GM13977 (cell line): ENCODE results near the gene PPP1R15B.

Source experiments
- DNase-seq: peaks from one replicate; pipeline ENCODE4 v3.0.0; 2012; ENCODE audit warnings: low spot score
- in situ Hi-C: fragments of 300-500 bp; cut with MboI; formaldehyde crosslinking; loops from one replicate; pipeline ENCODE4 v1.12.0; 2022; ENCODE audit warnings: low sequenced_read_pairs, low pct_unique_long_range_greater_than_20kb, mixed read lengths, inconsistent platforms; ENCODE audit not compliant: unreplicated experiment
- TF ChIP-seq, protein P1 (sequence below): IDR thresholded peaks from 2 replicates; pipeline ENCODE4 v1.5.1; 2012; ENCODE audit warnings: mild to moderate bottlenecking, control low read depth; ENCODE audit not compliant: insufficient read depth; ENCODE audit errors: extremely low read depth, missing control alignments

Gene PPP1R15B

DNA sequence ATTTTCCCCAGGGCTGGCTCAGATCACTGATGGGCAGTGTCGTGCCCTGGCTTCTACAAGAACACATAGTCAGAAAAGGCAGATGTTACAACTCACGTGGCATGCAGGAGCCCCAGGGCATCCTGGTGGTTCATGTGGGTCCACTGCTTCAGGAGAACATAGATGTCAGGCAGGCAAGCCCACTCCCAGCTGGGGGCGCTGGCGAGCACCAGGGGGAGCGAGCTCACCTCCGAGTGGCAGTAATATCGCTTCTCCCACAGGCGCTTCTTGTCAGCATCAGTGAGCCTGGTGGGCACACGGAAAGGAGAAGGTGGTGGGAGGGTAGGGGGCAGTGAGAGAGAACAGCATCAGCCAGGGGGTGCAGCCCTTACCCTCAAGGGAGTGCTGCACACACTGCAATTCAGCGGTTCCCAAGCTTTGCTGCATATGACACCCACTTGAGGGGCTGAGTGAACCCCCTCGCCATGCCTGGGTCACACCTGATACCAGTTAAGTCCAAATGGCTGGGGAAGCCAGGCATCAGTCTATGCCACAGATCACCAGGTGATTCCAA, 34.3 kb upstream of the PPP1R15B start:
- TF ChIP-seq, protein P1, sequence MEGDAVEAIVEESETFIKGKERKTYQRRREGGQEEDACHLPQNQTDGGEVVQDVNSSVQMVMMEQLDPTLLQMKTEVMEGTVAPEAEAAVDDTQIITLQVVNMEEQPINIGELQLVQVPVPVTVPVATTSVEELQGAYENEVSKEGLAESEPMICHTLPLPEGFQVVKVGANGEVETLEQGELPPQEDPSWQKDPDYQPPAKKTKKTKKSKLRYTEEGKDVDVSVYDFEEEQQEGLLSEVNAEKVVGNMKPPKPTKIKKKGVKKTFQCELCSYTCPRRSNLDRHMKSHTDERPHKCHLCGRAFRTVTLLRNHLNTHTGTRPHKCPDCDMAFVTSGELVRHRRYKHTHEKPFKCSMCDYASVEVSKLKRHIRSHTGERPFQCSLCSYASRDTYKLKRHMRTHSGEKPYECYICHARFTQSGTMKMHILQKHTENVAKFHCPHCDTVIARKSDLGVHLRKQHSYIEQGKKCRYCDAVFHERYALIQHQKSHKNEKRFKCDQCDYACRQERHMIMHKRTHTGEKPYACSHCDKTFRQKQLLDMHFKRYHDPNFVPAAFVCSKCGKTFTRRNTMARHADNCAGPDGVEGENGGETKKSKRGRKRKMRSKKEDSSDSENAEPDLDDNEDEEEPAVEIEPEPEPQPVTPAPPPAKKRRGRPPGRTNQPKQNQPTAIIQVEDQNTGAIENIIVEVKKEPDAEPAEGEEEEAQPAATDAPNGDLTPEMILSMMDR, result peak; percentile 57
- in situ Hi-C loops, result loop anchor here (5.0 kb wide), 1 partner anchor 56 kb away; no protein-coding TSS in a partner anchor
- peak; percentile 44 for DNase-seq

DNA sequence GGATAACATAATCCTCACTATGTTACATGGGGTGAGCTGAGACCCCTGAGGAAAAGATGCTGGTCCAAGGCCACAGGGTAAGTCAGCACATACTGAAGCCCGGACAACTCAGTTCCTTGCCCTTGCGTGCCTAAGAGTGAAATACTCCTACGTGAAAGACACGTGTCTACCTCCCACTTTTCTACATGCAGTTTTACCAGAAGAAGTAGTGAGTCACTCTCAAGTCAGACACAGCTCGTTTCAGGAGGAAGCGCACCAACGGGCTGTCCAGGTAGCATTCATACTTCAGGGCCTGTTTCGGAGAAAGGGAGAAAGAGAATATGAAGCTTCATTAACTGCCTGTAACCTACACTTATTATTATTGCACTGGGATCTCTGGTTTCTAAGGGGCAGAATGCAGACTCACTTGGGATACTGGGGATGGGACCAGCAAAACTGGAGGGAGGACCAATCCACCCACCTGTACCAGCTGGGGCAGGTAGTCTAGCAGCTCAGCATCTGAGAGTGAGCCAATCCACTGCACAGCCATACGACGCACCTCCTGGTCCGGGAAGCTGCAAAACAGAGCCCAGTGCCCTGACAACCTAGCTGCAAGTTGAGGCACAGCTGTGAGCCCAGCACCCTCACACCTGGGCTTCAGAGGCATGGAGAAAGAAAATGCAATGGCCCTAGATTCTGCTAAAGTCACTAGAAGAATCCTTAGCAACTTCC, 32.4 kb upstream of the PPP1R15B start:
- in situ Hi-C loops, result no loop called here
- DNase-seq, result no peak
- TF ChIP-seq, protein P1, result no peak

DNA sequence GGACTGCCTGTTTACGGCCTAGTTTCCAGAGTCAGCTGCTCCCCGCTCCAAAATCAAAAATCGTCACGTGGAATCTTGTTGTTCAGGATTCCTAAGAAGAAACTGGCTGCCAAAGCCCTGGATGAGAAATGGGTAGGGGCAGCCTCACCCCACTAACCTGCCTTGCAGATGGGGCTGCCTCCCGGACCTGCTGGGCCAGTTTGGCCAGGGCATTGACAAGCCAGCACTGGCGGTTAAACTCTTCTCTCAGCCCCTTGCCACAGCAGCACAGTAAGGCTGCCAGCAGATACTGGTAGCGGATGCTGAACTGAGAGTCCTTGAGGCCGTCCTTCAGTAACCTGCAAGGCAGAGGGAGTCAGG, 31.6 kb upstream of the PPP1R15B start:
- in situ Hi-C loops, result no loop called here
- TF ChIP-seq, protein P1, result no peak
- DNase-seq, result no peak

DNA sequence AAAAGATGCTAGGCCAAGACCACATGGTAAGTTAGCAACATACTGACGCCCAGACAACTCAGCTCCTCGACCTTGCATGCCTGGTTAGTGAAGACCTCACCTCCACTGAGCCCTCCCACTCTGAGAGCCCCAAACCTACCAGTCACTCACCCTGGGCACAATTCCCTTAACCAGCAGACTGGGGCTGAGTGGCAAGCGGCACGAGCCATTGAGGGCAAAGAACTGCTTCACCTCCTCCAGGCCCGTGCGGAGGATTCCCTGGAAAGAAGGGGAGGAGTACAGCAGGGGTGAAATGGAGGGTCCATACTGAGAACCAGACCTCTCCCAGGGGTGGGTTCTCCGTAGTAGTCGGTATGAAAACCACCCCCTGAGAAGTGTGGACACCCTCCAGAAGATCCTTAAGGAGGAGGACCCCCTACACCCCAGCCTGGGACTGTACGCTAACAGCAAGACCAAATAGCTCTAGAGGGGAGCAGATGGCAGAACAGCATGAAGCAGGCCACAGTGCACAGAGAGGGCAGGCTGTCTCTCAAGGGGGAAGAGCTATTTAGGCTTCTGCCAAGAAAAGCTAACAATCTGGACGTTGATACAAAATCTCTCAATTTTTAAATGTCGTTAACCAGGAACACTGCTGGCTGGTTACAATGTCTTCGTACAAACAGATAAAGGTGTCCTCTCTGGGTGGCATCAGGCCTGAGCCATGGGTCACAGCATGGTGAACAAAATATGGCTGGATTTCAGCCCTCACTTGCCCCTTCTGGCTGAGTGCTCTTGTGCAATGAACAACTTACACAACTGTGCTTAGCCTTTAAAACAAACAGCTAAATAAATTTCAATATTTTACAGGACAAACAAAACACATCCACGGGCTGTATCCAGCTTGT, 31.0 kb upstream of the PPP1R15B start:
- in situ Hi-C loops, result no loop called here

DNA sequence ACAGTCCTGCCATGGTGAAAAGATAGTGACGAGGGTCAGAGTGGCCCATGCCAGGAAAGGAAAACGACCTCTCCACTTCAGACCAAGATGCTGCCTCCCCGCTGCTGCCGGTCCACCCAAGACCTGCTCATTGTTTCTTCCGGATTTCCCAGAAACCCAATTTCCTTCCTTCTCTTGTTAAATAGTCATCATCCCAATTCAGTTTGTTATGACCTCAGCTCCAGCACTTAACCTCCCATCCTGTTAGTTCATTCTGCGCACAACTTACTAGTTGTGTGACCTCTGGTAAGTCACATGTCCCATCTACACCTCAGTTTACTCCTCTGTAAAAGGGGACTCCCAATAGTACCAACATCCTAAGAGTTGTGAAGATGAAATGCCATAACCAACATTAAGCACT, 29.9 kb upstream of the PPP1R15B start:
- DNase-seq, result no peak
- TF ChIP-seq, protein P1, result no peak
- in situ Hi-C loops, result no loop called here

More for the DNA sequence above, 31.0 kb upstream of the PPP1R15B start:
- TF ChIP-seq, protein P1, result no peak
- no peak for DNase-seq

DNA sequence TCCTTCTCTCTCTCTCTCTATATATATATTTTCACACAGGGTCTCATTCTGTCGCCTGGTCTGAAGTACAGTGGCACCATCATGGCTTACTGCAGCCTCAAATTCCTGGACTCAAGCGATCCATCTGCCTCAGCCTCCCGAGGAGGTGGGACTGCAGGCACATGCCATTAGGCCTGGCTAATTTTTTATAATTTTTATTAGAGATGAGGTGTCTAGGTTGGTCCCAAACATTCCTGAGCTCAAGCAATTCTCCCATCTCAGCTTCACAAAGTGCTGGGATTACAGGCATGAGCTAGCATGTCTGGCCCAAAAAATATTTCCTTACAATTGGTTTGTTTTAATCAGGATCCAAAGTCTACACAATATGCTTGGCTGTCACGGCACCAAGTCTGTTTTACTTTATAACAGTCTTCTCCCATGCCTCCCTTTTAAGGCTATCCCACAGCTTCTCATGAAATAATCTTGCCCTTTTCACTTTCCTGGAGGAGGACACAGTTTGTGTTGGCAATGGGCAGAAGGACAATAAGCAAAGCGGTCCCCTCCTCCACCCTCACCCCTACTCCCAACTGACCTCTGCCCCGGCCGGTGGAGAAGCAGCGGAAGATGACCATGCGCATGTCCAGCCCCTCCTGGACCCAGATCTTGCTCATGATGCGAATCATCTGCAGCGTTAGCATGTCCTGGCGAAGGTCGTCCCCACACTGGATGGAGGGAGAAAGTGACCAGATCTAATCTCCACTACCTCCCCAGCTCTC, 28.2 kb upstream of the PPP1R15B start:
- in situ Hi-C loops, result loop anchor here (10.0 kb wide), 1 partner anchor 365 kb away; no protein-coding TSS in a partner anchor
- TF ChIP-seq, protein P1, result no peak
- no peak for DNase-seq
